Measurements from ENCODE around the gene ZFR.

Gene ZFR

GRCh38 chr5:32445831-32446614 lies 1.5 kb upstream of the ZFR start:
- no peaks in the 10 kb centered on the region for H3K27me3 ChIP-seq (ENCODE audit: insufficient read depth, low read length)
- WGBS (ENCODE audit: extremely low coverage, insufficient coverage, insufficient read length), result no CpG with 5 or more reads among the region's 23 CpGs

GRCh38 chr5:32445287-32445758 lies 783 bp upstream of the ZFR start:
- H4K12ac ChIP-seq (ENCODE audit: low read depth, low read length), result no peak overlapping the region
- peaks cover 13% of the 10 kb centered on the region for H3K79me1 ChIP-seq (ENCODE audit: low read length)
- H3K27ac ChIP-seq (ENCODE audit: low read depth, low read length), result no peak overlapping the region
- H2BK12ac ChIP-seq (ENCODE audit: low read length), result no peak overlapping the region
- no peak overlapping the region for H4K91ac ChIP-seq (ENCODE audit: low read depth, low read length)
- no peak overlapping the region for H2AFZ ChIP-seq (ENCODE audit: insufficient read depth, low read length, poor library complexity)
- no peak overlapping the region for H3K4ac ChIP-seq (ENCODE audit: low read depth, low read length)
- H3K4me2 ChIP-seq (ENCODE audit: low read length), result peak overlapping the region; percentile 78
- H3K9ac ChIP-seq (ENCODE audit: low read length), result no peak overlapping the region
- no peak overlapping the region for H2AK5ac ChIP-seq (ENCODE audit: low read length)
- no peak for DNase-seq
- H3K4me1 ChIP-seq (ENCODE audit: control insufficient read depth in 1 of 2, insufficient read depth in 2 of 2, low read length in 2 of 2), result no peaks in the 10 kb centered on the region
- H3K23ac ChIP-seq (ENCODE audit: low read length), result no peak overlapping the region
- H3K18ac ChIP-seq (ENCODE audit: low read length), result no peak overlapping the region
- H3K9me3 ChIP-seq (ENCODE audit: insufficient read depth, low read depth, low read length), result no peaks in the 10 kb centered on the region
- H3K36me3 ChIP-seq (ENCODE audit: control insufficient read depth in 1 of 2, insufficient read depth in 2 of 2, low read length in 2 of 2), result peaks cover 0 to 6% of the 10 kb centered on the region in 2 experiments
- no peak overlapping the region for H2BK5ac ChIP-seq (ENCODE audit: low read depth, low read length, poor library complexity)
- WGBS (ENCODE audit: extremely low coverage, insufficient coverage, insufficient read length), result no CpG with 5 or more reads among the region's 10 CpGs
- no peaks in the 10 kb centered on the region for H3K27me3 ChIP-seq (ENCODE audit: insufficient read depth, low read length)
- H3K79me2 ChIP-seq (ENCODE audit: control insufficient read depth, insufficient read depth, low read length, poor library complexity), result peaks cover 15% of the 10 kb centered on the region
- H3K14ac ChIP-seq (ENCODE audit: low read length), result no peak overlapping the region
- H4K8ac ChIP-seq (ENCODE audit: low read depth, low read length), result no peak overlapping the region
- H3K4me3 ChIP-seq (ENCODE audit: low read depth, low read length), result no peak overlapping the region
- no peak overlapping the region for H2BK120ac ChIP-seq (ENCODE audit: insufficient read depth, low read length, poor library complexity)

More at GRCh38 chr5:32445831-32446614, 1.5 kb upstream of the ZFR start:
- no peak overlapping the region for H3K4me3 ChIP-seq (ENCODE audit: low read depth, low read length)
- no peak for DNase-seq
- no peak overlapping the region for H2BK120ac ChIP-seq (ENCODE audit: insufficient read depth, low read length, poor library complexity)
- no peak overlapping the region for H3K4me2 ChIP-seq (ENCODE audit: low read length)
- H4K91ac ChIP-seq (ENCODE audit: low read depth, low read length), result no peak overlapping the region
- H3K23ac ChIP-seq (ENCODE audit: low read length), result no peak overlapping the region
- no peak overlapping the region for H3K4ac ChIP-seq (ENCODE audit: low read depth, low read length)
- H3K27ac ChIP-seq (ENCODE audit: low read depth, low read length), result no peak overlapping the region
- H4K12ac ChIP-seq (ENCODE audit: low read depth, low read length), result no peak overlapping the region
- H3K9me3 ChIP-seq (ENCODE audit: insufficient read depth, low read depth, low read length), result no peaks in the 10 kb centered on the region
- peaks cover 13% of the 10 kb centered on the region for H3K79me2 ChIP-seq (ENCODE audit: control insufficient read depth, insufficient read depth, low read length, poor library complexity)
- no peak overlapping the region for H2BK12ac ChIP-seq (ENCODE audit: low read length)
- H3K18ac ChIP-seq (ENCODE audit: low read length), result no peak overlapping the region
- H3K4me1 ChIP-seq (ENCODE audit: control insufficient read depth in 1 of 2, insufficient read depth in 2 of 2, low read length in 2 of 2), result no peaks in the 10 kb centered on the region
- no peak overlapping the region for H3K9ac ChIP-seq (ENCODE audit: low read length)
- H3K14ac ChIP-seq (ENCODE audit: low read length), result no peak overlapping the region
- no peak overlapping the region for H2AK5ac ChIP-seq (ENCODE audit: low read length)
- peaks cover 0 to 5% of the 10 kb centered on the region in 2 experiments for H3K36me3 ChIP-seq (ENCODE audit: control insufficient read depth in 1 of 2, insufficient read depth in 2 of 2, low read length in 2 of 2)
- H4K8ac ChIP-seq (ENCODE audit: low read depth, low read length), result no peak overlapping the region
- H2BK5ac ChIP-seq (ENCODE audit: low read depth, low read length, poor library complexity), result no peak overlapping the region
- H2AFZ ChIP-seq (ENCODE audit: insufficient read depth, low read length, poor library complexity), result no peak overlapping the region
- peaks cover 13% of the 10 kb centered on the region for H3K79me1 ChIP-seq (ENCODE audit: low read length)

- Histone ChIP-seq H2BK12ac (ENCODE audit: low read length) (no peak overlapping the region), H3K18ac (ENCODE audit: low read length) (peak overlapping the region; percentile 99), H3K79me2 (ENCODE audit: control insufficient read depth, insufficient read depth, low read length, poor library complexity) (peaks cover 15% of the 10 kb centered on the region), H3K79me1 (ENCODE audit: low read length) (peaks cover 13% of the 10 kb centered on the region), H4K91ac (ENCODE audit: low read depth, low read length) (peak overlapping the region; percentile 93), H3K27ac (ENCODE audit: low read depth, low read length) (peak overlapping the region; percentile 40), H3K36me3 (ENCODE audit: control insufficient read depth in 1 of 2, insufficient read depth in 2 of 2, low read length in 2 of 2) (peaks cover 0 to 6% of the 10 kb centered on the region in 2 experiments), H3K9ac (ENCODE audit: low read length) (peak overlapping the region; percentile 88), H3K4ac (ENCODE audit: low read depth, low read length) (peak overlapping the region; percentile 99), H2AFZ (ENCODE audit: insufficient read depth, low read length, poor library complexity) (peak overlapping the region; percentile 82), H3K14ac (ENCODE audit: low read length) (peak overlapping the region; percentile 93), H3K4me2 (ENCODE audit: low read length) (peak overlapping the region; percentile 78), H2BK120ac (ENCODE audit: insufficient read depth, low read length, poor library complexity) (peak overlapping the region; percentile 94), H3K4me3 (ENCODE audit: low read depth, low read length) (peak overlapping the region; percentile 95), H4K12ac (ENCODE audit: low read depth, low read length) (peak overlapping the region; percentile 98), H3K23ac (ENCODE audit: low read length) (no peak overlapping the region), H2AK5ac (ENCODE audit: low read length) (peak overlapping the region; percentile 88), H4K8ac (ENCODE audit: low read depth, low read length) (peak overlapping the region; percentile 98), H2BK5ac (ENCODE audit: low read depth, low read length, poor library complexity) (peak overlapping the region; percentile 77), H3K27me3 (ENCODE audit: insufficient read depth, low read length) (no peaks in the 10 kb centered on the region), H3K4me1 (ENCODE audit: control insufficient read depth in 1 of 2, insufficient read depth in 2 of 2, low read length in 2 of 2) (no peaks in the 10 kb centered on the region), H3K9me3 (ENCODE audit: insufficient read depth, low read depth, low read length) (no peaks in the 10 kb centered on the region)
- WGBS (ENCODE audit: extremely low coverage, insufficient coverage, insufficient read length), result no CpG with 5 or more reads among the region's 83 CpGs
- peak; percentile 10 to 37 for DNase-seq
Measured at GRCh38 chr5:32443541-32444430, 754 bp downstream of the ZFR start.

- Histone ChIP-seq H4K12ac (ENCODE audit: low read depth, low read length) (no peak overlapping the region), H2BK12ac (ENCODE audit: low read length) (no peak overlapping the region), H3K9ac (ENCODE audit: low read length) (no peak overlapping the region), H3K4me2 (ENCODE audit: low read length) (peak overlapping the region; percentile 71), H2AK5ac (ENCODE audit: low read length) (peak overlapping the region; percentile 88), H3K27ac (ENCODE audit: low read depth, low read length) (no peak overlapping the region), H3K4me3 (ENCODE audit: low read depth, low read length) (peak overlapping the region; percentile 95), H3K18ac (ENCODE audit: low read length) (peak overlapping the region; percentile 90), H3K79me1 (ENCODE audit: low read length) (peaks cover 13% of the 10 kb centered on the region), H3K79me2 (ENCODE audit: control insufficient read depth, insufficient read depth, low read length, poor library complexity) (peaks cover 15% of the 10 kb centered on the region), H3K23ac (ENCODE audit: low read length) (no peak overlapping the region), H4K8ac (ENCODE audit: low read depth, low read length) (no peak overlapping the region), H2AFZ (ENCODE audit: insufficient read depth, low read length, poor library complexity) (no peak overlapping the region), H2BK120ac (ENCODE audit: insufficient read depth, low read length, poor library complexity) (peak overlapping the region; percentile 40), H4K91ac (ENCODE audit: low read depth, low read length) (no peak overlapping the region), H2BK5ac (ENCODE audit: low read depth, low read length, poor library complexity) (peak overlapping the region; percentile 19), H3K4me1 (ENCODE audit: control insufficient read depth in 1 of 2, insufficient read depth in 2 of 2, low read length in 2 of 2) (no peaks in the 10 kb centered on the region), H3K14ac (ENCODE audit: low read length) (peak overlapping the region; percentile 68), H3K9me3 (ENCODE audit: insufficient read depth, low read depth, low read length) (no peaks in the 10 kb centered on the region), H3K4ac (ENCODE audit: low read depth, low read length) (peak overlapping the region; percentile 99), H3K36me3 (ENCODE audit: control insufficient read depth in 1 of 2, insufficient read depth in 2 of 2, low read length in 2 of 2) (peaks cover 0 to 6% of the 10 kb centered on the region in 2 experiments), H3K27me3 (ENCODE audit: insufficient read depth, low read length) (no peaks in the 10 kb centered on the region)
- WGBS (ENCODE audit: extremely low coverage, insufficient coverage, insufficient read length), result no CpG with 5 or more reads among the region's 7 CpGs
- no peak for DNase-seq
Measured at GRCh38 chr5:32443145-32443540, 1.4 kb downstream of the ZFR start.
